Stimulated activated CD4-positive, alpha-beta T cell treated with anti-CD3 and anti-CD28 coated beads, Interleukin-15, amount 100 ng/mL, for 24 hours (primary cell): ENCODE measurements around the gene RER1.

Experiments used
- DNase-seq: peaks from one replicate; pipeline ENCODE4 v3.0.0-alpha.2; 2020

RER1 gene

DNA sequence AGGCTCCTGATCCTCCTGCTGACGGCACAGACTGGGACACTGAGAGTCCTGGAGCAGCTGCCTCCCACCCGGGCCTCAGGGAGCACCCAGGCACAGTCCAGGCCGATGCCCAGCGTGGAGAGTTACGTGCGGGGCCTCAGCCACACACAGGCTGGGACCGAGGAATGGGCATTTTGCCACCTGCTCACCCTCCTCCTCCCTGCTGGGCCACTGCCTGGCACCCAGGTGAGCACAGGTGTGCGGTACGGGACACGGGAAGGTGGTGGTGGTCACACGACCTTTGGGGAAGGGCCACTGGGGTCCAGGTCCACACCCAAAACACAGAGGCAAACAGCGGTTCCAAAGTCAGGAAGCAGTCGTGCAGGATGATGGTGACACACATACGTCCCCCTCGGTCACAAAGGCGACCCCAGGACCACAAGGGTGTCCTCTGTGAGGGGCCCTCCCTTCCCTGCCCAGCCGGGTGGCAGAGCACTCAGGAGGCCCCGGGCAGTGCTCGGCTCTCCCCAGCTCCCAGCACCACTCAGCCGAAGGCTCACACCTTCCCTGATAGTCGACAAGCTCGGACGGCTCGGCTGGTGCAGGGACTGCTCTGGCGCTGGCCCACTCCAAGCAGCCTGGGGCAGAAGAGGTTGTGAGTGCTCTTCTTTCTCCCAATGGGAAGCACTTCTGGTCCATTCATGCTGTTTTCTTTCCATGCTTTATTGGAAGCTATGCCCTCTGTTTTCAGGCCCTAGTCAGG lies 14.5 kb upstream of the RER1 start:
- no peak for DNase-seq

DNA sequence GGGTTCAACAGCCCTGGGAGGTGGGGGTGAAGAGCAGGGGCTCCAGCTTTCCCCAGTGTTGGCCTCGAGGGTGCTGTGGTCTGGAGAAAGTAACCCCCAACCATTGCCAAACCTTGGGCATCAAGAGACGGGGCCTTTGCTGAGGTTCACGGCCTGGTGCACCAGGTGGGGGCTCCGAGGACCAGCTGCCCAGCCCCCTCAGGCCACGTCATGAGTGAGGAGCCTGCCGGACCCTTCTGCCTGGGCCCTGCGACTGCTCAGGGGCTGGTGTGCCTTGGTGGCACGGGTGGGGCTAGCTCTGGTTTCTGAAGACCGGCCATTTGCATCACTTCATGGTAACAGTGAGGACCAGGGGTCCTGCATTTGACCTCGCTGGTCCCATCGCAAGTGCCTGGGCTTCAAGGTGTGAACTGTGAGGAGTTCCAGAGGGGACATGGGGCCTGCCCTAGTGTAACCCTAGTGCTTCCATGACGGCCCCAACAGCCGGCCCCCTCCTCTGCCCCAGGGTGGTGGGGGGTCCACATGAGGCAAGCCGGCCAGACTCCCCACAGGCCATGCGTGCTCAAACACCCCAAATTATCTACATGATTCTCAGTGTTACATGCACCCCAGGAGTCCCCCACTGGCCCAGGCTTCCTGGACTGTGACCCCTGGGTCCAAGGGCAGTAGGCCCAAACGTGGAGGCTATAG lies 13.7 kb upstream of the RER1 start:
- DNase-seq, result no peak

DNA sequence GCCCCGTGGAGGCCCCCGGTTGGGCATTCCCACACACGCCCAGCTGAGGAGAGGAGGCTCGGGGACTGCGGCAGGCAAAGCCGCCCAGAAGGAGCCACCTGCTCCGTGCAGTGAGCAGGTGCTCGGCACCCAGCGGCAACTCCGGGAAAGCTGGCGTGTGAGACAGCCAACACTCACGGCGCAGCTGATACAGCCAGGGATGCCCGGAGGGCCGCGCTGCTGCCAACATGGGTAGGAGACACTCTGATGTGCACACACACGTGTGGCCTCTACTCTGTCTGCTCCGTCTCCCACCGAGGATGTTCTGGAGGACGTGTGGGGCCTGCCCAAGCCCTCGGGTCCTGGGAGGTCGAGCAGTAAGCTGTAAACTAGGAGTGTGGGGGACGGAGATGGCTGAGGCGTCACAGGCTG lies 13.2 kb upstream of the RER1 start:
- no peak for DNase-seq

DNA sequence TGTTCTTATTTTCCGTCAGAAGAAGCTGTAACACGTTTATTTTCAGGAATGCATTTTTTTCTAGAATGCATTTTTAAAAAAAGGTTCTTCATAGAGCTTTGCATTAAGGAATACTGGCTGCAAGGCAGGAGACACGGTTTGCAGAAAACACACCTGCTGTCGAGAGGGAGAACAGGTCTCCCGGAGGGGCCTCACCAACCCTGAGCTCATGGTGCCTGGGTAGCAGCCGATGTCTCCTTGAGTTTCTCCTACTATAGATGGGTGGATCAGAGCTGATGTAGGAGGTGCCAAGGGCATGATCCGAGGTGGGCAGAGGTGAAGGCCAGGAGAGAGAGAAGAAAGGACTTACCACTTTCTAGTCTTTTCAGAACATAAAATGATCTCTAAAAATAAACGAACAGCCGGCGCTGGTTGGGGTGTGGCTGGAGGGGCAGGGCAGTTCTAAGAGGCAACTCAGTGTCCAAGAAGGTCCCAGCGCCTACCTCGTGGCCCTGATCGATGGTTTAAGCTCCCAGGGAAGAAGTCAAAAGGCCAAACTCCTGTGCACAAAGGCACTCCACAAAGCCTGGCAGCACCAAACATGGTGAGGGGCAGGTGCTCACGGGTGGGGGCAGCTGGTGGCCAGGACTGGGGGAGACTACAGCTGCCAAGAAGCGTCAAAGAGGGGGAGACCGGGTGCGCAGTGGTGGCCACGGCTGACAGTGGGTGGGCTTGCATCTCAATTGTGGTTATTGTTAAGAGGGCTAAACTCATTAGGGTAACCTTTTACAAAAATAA lies 12.5 kb upstream of the RER1 start:
- no peak for DNase-seq

DNA sequence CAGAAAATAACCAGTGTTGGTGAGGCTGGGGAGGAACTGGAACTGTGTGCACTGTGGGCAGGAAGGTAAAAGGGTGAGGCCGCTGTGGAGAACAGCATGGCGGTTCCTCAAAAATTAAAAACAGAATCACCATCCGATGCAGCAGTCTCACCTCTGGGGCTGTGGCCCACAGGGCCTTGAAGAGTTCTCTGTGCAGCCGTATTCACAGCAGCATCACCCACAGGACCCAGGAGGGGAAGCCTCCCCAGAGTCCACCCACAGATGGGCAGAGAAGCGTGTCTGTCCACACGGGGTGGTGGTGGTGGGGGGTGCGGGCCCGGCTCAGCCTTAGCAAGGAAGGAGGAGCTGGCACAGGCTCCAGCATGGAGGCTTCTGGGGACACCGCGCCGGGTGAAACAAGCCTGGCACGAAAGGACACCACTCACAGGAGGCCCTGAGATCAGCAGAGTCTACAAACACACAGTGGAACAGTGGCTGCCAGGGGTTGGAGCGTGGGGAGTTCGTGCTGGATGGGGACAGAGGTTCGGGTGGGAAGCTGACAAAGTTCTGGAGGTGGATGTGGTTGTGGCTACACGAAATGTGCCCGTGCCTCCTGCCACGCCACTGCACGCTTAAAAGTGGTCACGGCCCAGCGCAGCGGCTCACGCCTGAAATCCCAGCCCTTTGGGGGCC lies 11.8 kb upstream of the RER1 start:
- no peak for DNase-seq

DNA sequence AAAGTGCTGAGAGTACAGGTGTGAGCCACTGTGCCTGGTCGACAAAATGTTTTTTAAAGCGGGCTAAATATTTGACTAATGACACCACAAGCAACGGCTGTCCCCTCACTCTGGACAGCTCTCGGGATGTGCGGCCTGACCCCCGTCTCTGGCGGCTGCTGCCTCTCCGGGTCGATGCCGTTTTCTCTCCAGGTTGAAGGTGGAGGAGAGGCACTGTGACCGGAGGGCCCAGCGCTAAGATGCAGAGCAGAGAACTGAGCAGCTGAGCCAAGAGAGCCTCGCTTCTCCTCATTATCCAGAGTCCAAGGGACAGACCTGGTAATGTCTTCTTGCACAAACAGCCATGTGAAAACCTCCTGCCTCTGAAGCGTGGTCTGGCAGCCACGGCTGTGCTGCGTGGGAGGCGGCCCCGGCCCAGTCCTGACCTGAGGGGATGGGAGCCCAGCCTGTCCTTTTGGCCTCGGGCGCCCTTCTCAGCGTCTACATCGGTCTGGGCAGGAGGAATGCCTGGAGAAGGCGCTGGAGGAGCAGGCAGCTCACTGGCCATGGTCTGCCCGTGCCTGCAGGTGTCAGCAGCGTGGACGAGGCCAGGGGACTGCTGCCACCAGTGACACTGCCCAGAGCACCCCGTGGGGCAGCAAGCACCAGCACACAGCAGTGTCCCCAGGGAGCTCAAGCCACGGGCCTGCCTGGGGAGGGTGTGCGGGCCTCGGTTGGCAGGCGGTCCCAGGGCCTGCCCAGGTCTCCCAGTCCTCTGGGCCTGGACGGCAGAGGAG lies 10.6 kb upstream of the RER1 start:
- no peak for DNase-seq

DNA sequence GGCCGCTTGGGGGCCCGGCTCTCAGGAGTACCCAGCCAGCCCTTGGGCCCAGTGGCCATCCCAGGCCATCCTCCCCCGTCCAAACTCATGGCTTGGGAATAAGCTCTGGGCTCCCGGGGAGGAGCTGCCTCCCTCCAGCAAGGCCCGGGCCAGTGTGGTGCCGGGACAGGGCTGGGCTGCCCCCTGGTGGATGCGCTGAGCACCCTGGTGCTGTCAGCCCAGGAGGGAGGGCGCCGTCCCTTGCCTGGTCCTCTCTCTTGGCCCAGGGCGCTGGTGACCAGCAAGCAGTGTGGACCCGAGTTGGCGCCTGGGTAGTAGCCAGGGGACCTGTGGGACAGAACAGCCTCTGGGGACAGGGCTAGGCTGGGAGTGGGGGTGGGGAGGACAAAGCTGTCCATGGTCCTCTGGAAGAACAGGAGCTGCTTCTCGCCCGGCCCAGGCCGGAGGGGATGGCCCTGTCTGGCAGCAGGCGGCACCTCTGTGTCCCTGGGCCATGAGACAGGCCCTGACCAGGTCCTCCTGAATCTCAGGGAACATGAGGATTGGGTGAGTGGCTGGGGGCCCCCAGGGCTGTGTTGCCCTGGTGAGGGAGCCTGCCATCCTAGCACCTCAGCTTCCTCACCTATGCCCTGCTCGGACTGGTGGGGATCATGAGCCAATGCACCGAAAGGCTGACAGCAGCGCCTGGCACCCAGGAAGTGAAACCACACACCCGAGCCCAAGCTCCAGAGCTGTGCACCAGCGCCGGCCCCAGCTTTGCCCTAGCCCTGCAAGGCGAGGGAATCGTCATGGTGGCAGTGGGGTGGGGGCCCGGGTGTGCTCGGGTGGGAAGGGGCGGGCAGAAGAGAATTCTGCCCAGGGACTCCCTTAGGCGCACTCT lies 9.7 kb upstream of the RER1 start:
- peak; percentile 85 for DNase-seq

DNA sequence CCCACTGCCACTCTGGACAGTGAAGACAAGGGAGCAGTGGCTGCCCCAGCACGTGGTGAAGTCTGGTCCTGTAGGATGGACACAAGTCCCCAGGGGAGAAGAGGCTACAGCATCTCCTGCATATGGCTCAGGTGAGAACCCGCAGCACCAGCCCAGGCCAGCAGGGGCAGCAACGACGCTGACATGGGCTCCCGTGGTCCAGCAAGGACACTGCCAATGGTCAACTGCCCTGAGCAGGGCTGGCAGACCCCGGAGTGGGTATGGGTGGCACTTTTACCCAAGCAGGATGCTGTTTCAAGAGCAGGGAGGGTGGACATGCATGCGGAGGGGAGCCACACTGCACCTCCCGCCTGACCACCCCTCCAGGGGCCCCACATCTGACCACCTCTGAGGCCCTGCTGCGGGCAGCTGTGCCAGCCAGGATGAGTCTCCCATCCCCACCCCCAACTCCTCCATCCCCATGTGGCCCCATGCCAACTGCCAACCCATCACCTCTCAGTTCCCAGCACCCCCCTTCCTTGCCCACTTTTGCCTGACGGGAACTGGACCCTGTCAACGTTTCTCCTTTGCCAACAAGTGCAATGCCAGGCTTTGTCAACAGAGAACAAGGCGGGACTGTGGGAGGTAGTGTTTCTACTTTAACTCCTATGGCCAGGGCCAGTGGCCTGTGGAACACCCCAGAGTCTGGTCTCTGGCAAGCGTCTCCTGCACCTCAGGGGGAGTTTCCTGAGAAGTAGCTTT lies 8.8 kb upstream of the RER1 start:
- DNase-seq, result peak; percentile 55

DNA sequence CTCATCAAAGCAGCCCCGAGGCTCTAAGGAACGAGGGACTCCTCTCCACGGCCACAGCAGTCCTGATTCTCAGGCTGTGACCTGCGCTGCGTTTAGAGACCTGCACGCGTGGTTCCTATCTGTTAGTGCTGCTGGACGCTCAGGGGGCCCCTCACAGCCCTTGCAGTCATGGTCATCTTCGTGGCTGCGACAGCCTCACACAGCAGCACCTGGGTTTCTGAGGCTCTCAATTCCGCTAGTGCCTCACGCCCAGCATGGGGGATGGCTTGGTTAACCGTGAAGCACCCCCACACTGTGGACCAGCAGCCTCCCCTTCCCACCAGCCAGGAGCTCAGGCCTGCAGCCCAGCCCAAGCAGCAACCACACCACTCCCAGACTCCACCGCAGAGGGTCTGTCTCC lies 8.1 kb upstream of the RER1 start:
- DNase-seq, result no peak

DNA sequence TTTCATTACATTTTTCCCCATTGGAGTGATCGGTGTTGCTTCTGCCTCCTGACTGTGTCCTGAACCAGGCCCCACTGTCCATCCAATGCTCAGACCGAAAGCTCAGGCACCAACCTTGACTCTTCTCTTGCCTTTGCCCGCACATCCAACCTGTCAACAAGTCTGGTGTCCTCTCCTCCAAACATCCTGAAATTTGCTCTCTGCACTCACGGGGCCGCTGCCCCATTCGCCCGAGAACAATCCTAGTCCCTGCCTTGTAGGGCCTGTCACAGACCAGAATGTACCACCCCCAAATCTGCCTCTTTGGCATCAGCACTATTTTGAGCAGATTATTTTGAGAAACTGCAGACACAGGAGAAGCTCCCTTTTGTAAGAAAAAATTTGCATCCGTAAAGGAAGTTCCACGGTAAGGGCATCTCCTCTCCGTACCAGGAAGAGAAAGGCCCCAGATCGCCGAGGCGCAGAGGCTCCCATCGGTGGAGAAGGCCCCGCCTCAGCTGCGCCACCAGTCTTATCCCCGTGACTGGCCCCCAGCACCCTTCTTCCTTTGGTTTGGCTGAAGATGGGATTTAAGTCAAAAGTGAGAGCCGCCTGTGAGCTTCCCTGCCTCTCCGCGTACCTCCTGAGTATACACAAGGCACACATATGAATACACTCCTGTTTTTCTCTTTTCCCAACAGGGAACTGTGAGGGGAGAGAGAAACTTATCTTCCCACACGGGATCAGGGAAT lies 7.3 kb upstream of the RER1 start:
- DNase-seq, result no peak

DNA sequence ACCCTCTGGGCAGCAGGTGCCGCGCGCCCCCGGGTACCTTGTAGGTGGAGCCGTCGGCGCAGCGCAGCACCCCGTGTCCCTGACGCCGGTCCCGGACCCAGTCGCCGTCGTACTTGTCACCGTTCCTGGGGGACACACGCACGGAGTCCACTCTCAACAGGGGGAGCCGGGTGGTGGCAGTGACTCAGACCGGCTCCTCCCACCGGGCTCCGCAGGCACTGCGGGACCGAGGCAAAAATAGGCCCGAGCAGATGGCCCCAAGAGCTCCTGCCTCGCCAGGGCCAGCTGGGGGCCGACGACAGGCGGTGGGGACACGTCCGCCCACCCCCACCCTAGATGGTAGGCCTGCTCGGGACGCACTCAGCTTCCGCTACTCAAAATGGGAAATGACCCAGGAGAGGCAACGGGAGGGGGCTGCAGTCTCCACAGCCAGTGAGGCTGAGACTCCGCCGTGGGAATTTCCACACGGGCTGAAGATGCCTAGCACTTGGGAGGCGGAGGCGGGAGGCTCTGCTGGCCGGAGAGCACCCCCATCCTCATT lies 6.6 kb upstream of the RER1 start:
- DNase-seq, result no peak

DNA sequence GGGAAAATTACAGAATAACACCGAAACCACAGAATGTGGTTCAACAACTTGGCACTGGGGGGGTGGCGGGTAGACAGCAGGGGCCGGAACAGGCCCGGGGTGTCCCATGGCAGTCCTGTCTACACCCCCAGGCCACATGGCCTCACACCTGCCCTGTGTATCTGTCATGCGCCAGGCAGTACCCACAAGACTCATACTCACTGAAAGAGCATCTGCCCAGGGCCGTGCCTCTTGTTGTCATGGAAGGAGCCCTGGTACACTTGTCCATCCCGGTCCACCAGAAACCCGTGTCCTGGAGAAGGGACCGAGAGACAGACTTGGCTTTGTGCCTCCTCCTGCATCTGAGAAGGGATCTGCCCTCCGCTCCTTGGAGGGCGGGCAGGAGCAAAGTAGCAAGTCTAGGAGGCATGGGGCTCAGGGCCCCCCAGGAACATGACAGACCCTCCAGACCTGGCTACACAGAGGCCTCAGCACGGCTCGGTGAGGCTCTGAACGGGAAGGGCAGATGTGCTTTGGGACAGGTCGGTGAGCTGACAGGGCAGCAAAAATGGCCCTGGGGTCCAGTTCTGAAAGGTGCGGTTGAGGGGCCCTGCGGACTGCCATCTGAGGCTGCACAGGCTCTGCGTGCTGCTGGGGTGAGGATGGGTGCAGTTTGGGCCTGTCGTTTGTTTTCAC lies 5.9 kb upstream of the RER1 start:
- no peak for DNase-seq

DNA sequence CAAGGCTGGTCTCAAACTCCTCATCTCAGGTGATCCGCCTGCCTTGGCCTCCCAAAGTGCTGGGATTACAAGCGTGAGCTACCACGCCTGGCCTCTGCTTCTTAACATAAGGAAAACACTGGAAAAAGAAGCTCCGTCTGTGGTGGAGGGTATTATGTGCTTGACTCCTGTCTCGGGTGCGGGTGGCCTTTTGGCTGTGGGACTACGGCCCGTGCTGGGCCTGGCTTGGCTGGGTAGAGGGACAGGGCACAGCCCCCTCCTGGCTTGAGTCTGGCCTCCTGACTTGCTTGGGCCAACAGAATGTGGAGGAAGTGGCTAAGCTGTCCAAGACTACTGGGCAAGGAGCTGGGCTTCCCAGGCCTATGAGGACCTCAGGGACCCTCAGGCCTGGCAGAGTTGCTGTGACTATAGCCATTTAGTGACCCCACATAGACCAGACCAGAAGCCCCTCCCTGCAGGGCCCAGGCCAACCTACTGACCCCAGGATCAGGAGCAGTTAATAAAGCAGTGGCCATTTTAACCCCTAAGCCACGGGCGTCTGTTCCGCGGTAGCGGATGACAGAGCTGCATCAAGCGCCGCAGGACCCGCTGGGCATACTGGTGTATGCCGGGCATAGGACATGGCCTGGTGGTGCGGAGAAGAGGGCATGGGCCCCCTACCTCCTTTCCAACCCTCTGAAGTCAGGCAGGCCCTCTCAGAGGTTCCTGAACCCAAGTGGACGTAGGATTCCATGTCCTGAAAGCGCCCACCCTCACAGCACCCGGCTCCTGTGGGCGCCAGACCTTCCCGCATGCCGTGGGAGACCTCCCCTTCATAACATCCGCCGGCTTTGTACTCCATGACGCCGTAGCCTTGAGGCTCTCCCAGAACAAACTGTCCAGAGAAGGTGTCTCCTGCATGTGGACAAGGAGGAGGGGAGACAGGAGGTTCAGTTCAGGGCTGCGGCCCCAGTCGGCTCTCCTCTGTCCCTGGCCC lies 4.7 kb upstream of the RER1 start:
- DNase-seq, result no peak

DNA sequence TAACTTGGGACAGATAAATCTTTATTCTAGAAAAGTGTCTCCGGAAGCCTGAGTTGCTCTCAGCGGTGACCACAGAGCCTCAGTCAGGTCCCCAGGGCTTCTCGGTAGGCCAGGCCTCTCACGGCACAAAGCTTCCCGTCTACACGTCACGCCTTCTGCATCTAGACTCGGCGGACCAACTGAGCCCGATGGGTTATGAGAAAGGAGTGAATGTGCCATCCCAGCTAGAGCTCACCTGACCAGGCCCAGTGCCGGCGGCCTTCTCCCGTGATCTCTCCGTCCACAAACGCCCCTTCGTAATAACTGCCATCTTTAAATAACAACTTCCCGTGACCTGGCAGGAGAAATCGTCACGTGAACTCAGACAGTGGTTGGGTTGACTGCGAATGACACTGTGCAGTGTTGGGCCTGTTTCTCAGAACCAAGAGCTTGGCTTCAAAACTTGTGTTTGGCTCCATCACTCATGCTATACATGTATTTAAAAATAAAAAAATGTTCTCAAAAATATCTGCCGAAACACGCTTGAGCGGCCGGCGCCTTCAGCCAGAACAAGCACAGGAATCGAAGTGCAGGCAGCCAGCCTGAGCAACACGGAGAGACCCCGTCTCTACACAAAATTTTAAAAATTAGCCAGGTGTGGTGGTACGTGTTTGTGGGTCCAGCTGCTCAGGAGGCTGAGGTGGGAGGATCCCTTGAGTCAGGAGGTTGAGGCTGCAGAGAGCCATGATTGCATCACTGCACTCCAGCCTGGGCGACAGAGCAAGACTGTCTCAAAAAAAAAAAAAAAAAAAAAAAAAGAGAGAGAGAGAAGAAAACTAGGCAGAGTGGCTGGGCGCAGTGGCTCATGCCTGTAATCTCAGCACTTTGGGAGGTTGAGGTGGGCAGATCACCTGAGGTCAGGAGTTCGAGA lies 3.4 kb upstream of the RER1 start:
- no peak for DNase-seq

DNA sequence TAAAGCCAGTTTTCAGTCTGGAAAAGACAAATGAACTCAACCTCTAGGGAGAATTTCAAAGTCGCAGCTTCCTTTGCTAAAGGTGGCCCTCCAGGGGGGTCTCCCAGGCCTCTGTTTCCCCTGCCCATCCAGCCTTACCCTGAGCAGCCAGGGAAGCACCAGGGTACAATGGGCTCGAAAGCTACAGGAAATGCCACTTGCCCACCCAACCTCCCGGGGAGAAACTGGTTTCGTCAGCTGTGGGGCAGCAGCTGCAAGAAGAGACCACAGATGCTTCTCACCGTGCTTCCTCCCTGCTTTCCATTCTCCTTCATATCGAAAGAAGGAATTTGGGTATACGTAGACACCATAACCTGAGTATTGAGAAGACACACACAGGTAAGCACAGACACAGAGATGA lies 2.0 kb upstream of the RER1 start:
- DNase-seq, result no peak

DNA sequence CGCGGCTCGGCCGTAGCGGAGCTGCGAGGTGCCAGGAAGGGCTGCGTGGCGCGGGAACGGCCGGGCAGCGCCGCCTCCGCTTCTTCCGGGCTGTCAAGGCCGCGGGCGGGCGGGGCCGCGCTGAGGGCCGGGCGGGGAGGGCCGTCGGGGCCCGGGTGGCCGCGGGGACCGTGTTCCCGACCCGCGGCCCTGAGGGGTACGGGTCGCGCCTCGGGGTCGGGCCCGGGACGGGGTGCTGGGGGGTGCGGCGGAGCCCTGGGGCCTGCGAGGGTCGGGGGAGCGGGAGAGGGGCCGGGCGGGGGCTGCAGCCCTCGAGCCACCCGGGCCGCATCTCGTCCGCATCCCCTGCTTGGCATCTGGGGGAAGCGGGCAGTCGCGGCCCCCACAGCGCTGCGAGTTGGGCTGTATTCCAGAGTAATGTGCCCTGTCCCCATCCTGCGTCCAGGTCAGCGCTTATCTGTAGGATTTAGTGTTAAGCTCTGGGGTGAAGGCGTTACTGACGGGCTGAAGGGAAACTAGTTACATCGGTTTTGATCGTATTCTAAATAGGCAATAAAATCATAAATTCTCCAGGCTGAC lies 379 bp downstream of the RER1 start:
- DNase-seq, result no peak
